ENCODE results near the gene DPYSL3. TPM values are rescaled to one million over a fixed set of nuclear protein-coding genes. Genes with fewer than 3 reads are reported as not detected.

Gene DPYSL3
- total and polyA plus RNA-seq, 2 donors (not counting 3 experiments of a cell fraction or from before 2014, with no cell fraction given): 80.3 to 146 TPM

DNA sequence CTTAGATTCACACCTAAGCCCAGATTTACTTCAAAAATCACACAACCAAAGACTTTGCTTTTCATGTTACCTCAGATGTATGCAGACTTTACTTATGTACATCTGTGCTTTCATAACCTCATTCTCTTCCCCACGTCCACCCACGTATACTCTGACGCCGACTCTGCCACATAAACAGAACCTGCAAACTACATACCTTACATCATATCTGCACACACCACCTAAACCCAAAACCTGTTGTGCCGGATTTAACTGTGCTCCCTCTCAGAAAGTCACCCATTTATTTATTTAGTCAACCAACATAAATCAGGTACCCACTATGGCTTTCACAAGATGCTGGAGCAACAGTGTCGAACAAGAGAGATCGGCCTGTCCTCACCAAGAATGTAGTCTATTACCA, 1.0 kb upstream of the DPYSL3 start:
- no peak for FAIRE-seq
- H3K4me1 ChIP-seq (ENCODE audit: control insufficient read depth, extremely low read depth, insufficient read depth, low read length): peaks cover 23% of the 10 kb centered on the region
- no peaks in the 10 kb centered on the region for H4K20me1 ChIP-seq (replicated peaks; ENCODE audit: control insufficient read depth, extremely low read depth, insufficient read depth, low read length)
- intact Hi-C loops (cut with micrococcal nuclease) (loop anchor here (1.0 to 10.0 kb wide), 6 partner anchors 11 to 874 kb away; partner anchors contain the start of gene FBXO38), dilution Hi-C loops (cut with MboI; ENCODE audit: extremely low pct_ligation_motif_present, low sequenced_read_pairs) (no loop called here)
- BruUV-seq (replicated peaks): no TSS peak
- H3K4me3 ChIP-seq (replicated peaks in 1 of 3; ENCODE audit: insufficient read depth in 1 of 3, low read depth in 1 of 3, low read length in 3 of 3): no peak overlapping the region
- peaks cover 37% of the 10 kb centered on the region for H3K79me2 ChIP-seq (ENCODE audit: control insufficient read depth, insufficient read depth, low read length)
- no peak for DNase-seq (ENCODE audit: low read depth, low spot score)
- no peaks in the 10 kb centered on the region for H3K9me1 ChIP-seq (replicated peaks; ENCODE audit: control insufficient read depth, extremely low read depth, insufficient read depth, low read length)
- no peaks in the 10 kb centered on the region for H3K27me3 ChIP-seq (ENCODE audit: control insufficient read depth in 2 of 2, insufficient read depth in 2 of 2, low read length in 2 of 2)
- no peaks in the 10 kb centered on the region for H3K9me3 ChIP-seq (replicated peaks; ENCODE audit: control insufficient read depth, insufficient read depth, low read length)
- CTCF ChIA-PET: interaction anchor here (1.0 to 3.1 kb wide), 5 partner anchors 10 to 64 kb away, joined by 3 to 39 read pairs (median 6); no protein-coding TSS in a partner anchor
- no peak overlapping the region for H3K27ac ChIP-seq (ENCODE audit: insufficient read depth, low read depth, low read length)
- no peaks in the 10 kb centered on the region for H3K36me3 ChIP-seq (ENCODE audit: control insufficient read depth in 2 of 2, extremely low read depth in 1 of 2, insufficient read depth in 2 of 2, low read length in 2 of 2)
- POLR2A ChIA-PET: no interaction called here
- H3K9ac ChIP-seq (replicated peaks; ENCODE audit: extremely low read depth, insufficient read depth, low read length): no peak overlapping the region
- H2AFZ ChIP-seq (ENCODE audit: low read depth, low read length): no peak overlapping the region
- no peak overlapping the region for H3K4me2 ChIP-seq (ENCODE audit: insufficient read depth, low read length)
- TF ChIP-seq POLR2AphosphoS5 (IDR thresholded peaks at IDR 0.05; ENCODE audit: insufficient read depth, low read depth, low read length) (no peak), FOS (IDR thresholded peaks at IDR 0.05; ENCODE audit: borderline replicate concordance, insufficient read depth, low read length) (no peak), MAX (IDR thresholded peaks at IDR 0.05; ENCODE audit: insufficient read depth, insufficient read length) (no peak), MYC (IDR thresholded peaks at IDR 0.05; ENCODE audit: low read depth, low read length) (no peak), EZH2 (IDR thresholded peaks at IDR 0.05; ENCODE audit: borderline replicate concordance, low read depth, low read length, severe bottlenecking) (no peak), GATA2 (IDR thresholded peaks at IDR 0.05; ENCODE audit: insufficient read depth, insufficient read length, low read depth, low read length) (no peak), CTCF (IDR thresholded peaks at IDR 0.05; ENCODE audit: extremely low read depth in 1 of 2, insufficient read depth in 1 of 2, low read depth in 1 of 2, low read length in 2 of 2) (no peak), JUN (IDR thresholded peaks at IDR 0.05; ENCODE audit: borderline replicate concordance, insufficient read depth, insufficient read length, low read depth) (no peak), POLR2A (IDR thresholded peaks at IDR 0.05; ENCODE audit: low read depth, low read length) (no peak)
